Activated CD8-positive, alpha-beta memory T cell treated with anti-CD3 and anti-CD28 coated beads for 48 hours (primary cell): Measurements from ENCODE around the gene TMEM154.

Experiments
- DNase-seq, 3 experiments: peaks; one replicate each; pipeline ENCODE4 v3.0.0-alpha.2; 2020; ENCODE audit warnings: low read depth in 2 of 3, low spot score in 2 of 3

TMEM154 gene

DNA sequence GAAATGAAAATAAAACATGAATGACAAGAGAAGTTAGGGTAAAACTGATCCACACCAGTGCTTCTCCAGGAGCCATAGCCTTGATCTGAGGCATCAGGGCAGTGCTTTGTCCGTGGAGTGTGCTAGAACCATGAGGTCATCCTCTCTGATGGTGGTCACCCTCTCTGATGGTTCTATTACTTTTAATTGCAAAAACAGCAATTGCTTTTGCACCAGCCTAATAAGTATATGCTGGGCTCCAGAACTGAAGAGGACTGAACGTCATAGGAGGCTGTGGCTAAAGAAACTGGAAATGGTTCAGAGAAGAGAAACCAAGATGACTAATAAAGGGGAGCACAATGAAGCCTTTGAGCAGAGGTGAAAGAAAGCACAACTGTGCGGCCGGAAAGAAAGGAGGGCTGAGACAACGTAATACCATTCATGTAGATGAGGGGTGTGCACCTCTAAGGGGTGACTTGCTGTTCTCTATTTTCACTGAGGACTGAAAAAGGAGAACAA lies 17.0 kb upstream of the TMEM154 start:
- DNase-seq = peak in 1 of 3 experiments; percentile 19

DNA sequence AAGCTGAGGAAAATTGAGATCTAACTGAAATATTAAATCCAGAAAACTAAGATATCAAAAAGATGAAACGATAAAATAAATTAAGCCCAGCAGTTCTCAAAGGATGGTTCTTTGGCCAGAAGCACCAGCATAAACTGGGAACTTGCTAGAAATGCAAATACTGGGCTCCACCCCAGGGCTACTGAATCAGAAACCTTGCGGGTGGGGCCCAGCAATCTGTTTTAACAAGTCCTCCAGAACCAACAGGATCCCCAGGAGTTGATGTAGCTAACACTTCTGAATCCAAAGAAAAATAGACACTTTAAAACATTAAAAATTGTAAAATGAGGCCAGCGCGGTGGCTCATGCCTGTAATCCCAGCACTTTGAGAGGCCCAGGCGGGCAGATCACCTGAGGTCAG lies 14.1 kb upstream of the TMEM154 start:
- no peak for DNase-seq

DNA sequence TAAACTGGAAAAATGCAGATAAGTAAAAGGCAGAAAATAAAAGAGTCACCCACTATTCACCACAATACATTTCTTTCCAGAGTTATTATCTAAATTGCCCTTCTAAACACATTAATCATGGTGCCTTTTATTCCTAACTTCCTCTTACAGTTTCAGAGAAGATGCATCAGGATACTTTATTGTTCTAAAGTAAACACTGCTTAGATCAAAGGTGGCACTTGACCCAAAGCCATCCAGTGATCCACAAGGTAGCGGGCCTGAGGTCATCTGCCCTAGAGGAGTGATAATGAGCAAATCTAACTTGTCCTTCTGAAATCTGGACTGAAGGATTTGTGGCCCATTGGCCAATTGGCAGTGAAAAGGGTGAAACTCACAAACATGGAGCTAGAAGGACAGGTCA lies 12.0 kb upstream of the TMEM154 start:
- no peak for DNase-seq

DNA sequence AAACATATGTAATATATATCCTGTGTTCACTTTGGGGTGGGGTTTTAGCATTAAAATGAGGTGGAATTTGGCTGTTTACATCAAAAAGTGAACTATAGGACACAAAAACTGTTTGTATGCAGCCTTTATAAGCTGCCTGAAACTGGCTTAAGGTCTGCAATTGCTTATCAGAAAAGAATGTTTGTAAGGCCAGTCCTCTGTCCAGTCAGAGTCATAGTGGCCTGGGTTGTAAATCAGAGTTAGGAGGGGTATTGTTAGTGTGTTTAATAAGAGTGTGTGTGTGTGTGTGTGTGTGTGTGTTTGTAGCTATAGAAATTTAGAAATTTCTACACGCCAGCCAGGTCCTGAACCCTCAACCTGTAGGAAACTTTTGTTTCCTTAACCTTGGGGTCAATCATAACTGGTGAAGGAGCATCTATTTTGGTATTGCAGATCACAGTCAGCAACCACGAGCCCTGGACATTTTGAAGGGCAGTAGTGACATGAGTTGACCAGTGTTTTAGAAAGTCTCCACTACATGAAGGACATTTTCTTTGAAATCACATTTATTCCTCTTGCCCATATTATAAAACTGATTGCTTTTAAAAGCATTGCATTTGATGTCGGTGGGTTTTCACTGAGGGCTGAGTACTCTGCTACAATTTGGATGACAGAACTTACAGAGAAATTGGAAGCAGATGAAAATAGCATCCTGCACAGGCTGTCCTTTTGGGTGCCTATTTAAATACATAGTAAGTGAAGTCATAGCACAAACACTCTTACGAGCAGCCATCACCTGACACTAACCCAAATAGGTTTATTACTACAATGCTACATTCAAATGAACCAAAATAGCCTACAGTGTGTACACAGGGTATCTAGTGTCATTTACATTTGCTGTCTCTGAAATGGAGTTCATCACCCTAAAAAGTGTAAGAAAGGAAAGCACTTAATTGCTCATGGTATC lies 11.2 kb upstream of the TMEM154 start:
- DNase-seq = no peak

DNA sequence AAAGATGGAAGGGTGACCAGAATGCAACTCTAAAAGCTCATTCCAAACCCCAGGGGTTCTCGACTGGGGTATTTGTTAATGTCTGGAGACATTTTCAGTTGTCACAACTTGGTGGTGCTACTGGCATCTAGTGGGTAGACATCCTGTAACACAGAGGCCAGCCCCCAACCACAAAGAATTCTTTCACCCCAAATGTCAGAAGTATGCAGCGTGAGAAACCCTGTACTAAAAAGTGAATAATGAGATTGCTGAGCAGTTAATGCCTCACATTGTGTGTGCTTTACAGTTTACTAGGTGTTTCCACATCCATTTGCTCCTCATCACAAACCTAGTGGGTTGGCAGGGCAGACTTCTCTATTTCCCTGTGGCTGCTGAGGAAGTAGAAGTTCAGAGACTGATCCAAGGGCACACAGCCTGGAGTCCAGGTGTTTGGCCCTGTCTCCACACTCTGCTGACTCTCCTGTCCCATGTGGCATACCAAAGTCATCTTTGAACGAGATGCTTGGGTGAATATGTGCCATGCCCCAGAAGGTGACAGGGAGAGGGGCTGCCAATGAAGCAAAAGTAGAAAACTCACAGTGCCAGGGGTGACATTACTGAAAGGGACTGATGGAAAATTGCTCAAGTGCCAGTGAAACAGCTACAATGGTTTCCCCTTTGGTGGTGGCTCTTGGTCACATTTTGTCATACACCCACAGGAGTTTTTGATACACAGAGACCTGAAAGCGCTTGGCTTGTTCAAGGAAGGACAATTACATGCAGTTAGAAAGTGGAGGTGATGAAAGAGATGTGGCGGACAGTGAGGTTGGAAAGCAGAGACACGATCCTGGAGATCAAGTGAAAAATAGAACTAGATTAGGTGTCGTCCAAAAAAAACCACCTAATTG lies 10.1 kb upstream of the TMEM154 start:
- no peak for DNase-seq

DNA sequence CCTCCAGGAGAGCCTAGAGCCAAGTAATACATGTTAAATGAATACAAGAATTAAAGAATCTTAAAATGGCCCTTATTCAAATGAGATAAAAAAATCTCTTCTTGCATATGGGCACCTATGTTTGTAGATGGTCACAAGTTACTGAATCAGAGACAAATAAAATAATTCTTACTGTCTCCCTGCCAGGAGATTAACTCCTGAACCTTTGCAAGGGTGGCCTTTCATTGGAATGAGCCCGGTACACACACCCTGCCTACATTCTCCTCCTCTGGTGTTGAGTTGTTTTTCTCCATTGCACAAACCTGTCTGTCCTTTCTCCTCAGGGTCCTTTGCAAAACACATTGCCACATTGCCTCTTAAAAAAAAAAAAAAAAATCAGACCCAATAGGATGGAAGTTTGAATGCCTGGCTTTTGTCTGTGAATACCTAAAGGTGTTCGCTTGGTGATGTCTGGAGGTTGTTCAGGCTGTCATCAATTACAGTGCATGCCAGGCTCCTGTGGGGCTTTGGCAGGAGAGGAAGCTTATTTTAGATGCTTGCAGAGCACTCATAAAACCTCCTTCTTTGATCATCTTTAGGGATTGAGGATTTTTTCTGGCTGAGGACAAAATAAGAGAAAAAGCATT lies 8.3 kb upstream of the TMEM154 start:
- DNase-seq = no peak

DNA sequence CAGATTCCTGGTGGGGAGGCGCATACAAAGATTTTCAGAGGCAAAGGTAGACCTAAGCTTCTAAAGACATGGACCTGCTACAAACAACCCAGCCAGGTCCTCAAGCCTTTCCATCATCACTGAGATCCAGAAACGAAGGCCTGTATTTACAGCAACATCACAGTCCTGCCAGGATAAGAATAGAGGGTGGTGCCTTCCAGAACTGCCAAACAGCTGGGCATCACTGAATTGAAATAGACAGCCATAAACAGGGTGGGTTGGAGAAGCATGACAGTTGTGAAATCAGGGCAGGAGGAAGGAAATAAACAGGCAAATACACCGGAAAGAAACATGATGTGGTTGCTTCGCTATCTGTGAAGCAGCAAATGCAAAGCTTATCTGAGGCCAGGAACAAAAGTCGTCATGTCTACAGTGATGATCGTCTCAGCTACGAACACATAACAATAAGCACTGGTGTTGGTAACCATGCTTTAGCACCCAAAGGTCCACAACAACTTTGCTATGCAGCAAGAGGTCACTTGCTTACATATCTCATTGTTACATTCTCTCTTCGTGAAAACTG lies 6.7 kb upstream of the TMEM154 start:
- DNase-seq = no peak

DNA sequence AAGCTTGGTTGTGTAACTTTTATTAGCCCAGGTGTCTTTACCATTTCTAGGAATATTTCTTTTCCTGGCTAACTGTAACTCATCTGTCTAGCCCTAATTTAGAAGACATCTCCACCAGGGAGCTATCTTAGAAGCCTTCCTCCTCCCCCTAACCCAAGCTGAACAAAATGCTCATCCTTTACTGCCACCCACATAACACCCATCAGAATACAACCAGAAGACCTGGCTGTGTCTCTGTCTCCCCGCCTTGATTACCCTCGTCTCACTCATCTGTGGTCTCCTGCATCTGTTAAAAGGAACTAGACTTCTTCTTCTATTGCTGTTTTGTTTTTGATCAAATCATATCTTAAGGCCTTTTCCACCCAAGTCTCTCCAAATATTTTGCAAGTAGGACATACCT lies 4.8 kb upstream of the TMEM154 start:
- DNase-seq = no peak

DNA sequence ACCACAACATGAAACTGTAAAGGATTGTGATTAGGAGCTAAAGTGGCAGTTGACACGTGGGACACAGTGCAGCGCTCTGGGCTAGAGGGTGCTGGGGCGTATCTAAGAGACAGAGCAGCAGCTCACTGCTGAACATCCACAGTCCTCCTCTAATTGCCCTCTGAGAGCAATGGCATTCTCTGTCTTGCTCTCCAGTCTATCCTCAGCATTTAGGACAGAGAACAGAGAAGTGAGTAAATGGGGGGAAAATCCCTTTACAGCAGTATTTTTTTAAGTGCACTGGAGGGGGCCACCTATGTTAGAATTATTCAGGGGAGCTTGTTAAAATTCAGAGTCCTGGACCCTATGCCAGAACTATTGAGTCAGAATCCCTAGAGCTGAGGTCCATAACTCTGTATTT lies 4.2 kb upstream of the TMEM154 start:
- DNase-seq = no peak

DNA sequence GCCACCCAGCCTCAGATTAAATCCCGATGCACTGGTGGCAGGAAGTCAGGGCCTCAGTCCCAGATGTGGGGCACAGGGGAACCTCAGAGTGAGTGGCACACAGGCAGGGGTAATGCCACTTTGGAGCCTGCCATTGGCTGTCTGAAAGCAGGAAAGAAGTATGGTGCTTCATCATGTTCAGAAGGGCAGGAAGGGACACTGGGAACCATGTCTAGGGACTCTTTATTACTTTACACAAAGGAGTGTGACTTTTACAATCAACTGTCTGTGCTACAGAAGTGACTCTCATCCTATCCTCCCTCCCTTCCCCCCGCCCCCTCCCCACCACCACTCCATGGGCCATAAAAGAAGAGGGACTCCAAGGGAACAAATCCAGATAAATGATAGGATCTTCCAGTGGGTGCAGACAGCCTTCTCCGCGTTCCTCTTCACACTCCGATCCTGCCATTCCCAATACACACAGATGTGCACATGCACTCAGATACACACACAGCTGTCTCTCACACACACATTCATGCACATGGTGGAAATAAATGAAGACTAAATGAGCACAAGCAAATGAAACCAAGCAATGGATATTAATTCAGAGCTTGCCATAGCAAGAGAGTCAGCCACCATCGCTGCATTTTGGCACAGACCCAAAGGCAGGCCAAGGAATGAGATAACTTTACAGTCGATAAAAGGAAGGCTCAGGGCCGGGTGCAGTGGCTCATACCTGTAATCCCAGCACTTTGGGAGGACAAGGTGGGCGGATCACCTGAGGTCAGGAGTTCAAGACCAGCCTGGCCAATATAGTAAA lies 2.5 kb upstream of the TMEM154 start:
- no peak for DNase-seq

DNA sequence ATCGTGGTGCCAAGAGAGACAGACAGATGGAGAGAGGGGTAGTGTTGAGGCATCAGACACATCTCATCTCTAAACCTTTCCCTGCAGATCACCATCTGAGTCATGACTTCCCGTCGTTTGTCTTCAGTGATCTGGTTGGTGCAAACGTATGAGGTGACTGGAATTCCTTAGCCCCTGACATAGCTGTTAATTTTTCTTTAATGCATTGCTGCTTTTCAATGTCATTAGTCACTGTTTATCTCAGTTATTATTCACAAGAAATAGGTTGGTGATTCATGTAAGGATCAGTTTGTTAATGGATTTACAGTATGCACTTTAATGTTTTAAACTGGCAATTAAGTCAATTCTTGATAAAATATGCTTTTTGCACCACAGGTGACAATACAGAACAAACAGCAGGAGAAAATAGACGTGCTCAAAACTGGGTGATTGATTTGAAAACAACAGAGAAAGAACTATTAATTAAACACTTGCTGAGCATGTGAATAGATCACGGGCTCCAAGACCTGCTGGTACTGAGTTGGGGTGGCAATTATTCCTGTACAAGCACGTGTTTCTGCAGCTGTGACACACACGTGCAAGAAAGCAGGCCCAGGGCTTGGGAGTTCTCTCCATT lies 1.3 kb upstream of the TMEM154 start:
- DNase-seq = no peak

DNA sequence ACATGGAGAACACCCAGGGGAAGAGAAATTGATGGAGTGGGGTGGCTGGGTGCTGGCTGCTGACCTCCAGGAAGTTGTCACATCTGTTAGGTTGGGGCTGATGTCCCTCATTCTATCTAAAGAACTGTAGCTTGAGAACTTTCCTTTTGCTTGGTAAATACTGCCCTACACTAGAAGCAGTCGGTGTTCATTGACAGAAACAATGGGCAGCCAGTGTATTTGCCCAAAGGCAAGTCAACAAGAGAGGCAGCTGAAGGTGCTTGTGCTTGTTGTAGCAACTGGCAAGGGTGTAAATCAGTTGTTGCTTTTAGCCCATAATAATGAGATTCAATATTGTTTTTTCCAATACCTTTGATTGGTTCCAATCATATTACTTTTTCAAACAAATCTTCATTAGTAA lies 956 bp downstream of the TMEM154 start:
- DNase-seq = no peak

DNA sequence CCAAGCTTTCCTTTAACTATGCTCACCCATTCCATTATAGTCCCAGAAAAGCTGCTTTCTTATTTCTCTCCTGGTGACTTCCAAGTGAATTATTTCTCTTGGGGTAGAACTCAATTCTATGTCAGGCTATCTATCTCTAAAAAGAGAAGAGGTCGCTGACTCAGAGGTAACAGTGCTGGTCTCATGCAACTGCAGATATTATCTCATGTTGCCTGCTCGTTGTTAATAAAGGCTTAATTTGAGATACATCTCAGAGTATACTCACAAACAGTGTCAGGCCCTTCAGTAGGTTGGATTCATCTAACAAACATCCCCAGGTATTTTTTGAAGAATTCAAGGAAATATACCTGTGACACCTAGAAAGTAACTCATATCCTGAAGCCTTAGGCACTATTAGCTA lies 2.7 kb downstream of the TMEM154 start:
- no peak for DNase-seq

DNA sequence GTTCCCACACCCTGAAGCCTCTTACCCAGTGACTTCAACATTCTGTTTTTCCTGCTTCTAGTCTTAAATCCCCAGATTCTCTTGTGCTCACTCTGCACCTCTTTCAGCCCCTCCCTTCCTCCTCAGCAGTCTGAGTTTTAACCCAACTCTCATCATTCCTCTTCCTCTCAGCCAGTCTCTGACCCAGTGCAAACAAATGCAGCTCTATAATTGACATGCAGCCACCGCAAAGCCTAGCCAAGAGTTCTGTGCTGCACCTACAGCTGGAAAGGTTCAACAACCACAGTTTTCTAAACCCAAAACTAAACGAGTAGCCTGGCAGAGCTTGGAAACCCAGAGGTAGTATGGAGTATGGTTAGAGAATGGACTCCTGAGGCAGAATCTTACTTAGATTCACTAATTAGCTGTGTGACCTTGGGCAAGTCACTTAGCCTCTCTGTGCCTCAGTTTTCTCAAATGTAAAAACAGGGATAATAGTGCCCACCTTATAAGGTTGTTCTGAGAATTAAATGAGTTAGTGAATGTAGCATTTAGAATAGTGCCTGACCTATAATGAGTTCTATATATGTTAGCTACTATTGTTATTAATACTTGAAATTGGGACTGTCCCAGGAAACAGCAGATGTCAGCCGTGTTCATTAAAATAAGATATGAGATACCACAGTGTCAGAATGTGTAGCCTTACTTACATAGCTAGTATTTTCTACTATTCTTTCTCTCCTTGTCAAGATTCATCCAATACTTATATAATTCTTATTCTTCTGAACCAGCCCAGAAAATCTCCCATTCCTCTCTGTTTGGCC lies 3.5 kb downstream of the TMEM154 start:
- DNase-seq = no peak

DNA sequence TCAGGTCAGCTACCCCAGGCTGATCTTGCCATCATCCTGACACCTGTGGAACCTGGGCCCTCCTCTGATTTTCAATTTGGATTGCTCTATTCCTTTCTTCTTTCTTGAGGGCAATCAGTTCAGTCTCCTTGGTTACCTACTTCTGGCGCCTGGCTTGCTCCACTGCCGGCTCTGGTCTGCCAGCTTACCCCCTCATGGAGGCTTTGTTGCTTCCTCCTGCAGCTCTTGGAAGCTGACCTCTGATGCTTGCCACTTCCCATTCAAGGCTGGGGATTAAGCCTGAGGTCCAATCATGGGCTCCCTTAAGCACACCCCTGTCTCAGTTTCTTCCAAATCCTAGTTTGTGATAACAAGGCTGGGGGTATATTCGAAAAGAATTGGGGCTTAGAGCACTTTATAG lies 5.4 kb downstream of the TMEM154 start:
- no peak for DNase-seq

DNA sequence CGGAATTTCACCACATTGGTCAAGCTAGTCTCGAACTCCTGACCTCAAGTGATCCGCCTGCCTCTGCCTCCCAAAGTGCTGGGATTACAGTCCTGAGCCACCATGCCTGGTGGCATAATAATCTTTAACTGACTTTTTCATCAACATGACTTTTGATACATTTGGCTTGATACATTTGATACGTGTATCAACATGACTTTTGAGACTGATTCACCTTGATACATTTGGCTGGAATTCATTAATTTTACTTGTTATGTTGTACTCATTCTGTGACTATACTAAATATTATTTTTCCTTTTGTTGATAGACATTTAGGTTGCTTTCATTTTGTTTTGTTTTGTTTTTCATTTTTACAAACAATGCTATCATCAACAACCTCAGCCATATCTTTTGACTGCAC lies 6.3 kb downstream of the TMEM154 start:
- no peak for DNase-seq

DNA sequence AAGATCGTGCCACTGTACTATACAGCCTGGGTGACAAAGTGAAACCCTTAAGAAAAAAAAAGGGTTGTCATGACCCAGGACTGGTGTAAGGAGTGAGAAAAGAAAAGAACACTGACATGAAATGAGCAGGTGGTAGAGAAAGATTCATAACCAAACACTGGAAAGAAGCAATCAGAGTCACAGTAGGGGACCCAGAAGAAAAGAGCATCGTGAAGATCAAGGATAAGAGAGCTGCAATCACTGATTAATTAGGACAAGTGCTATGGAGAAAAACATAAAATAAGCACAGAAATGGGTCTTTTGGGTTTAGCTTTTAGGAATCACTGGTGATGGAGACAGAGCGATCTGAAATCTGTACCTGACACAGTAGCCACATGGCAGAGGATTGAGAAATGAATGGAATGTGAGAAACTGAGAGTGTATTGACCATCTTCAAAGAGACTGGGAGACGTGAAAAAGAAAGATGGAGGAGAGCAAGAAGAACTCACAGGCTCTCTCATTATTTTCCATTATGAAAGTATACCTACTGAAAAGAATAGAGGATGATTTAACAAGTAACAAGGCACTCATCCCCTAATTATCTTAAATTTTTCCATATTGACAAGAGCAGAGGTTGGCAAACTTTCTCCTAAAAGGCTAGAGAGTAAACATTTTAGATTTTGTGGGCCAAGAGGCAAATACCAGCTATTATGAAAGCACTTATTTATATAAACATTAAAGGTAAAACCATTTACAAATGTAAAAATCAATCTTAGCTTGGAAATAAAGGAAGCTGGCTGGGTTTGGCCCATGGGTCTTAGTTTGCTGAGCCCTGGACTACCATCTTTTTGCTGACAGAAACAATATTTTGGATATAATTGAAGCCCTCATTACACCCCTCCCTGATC lies 7.3 kb downstream of the TMEM154 start:
- DNase-seq = no peak

DNA sequence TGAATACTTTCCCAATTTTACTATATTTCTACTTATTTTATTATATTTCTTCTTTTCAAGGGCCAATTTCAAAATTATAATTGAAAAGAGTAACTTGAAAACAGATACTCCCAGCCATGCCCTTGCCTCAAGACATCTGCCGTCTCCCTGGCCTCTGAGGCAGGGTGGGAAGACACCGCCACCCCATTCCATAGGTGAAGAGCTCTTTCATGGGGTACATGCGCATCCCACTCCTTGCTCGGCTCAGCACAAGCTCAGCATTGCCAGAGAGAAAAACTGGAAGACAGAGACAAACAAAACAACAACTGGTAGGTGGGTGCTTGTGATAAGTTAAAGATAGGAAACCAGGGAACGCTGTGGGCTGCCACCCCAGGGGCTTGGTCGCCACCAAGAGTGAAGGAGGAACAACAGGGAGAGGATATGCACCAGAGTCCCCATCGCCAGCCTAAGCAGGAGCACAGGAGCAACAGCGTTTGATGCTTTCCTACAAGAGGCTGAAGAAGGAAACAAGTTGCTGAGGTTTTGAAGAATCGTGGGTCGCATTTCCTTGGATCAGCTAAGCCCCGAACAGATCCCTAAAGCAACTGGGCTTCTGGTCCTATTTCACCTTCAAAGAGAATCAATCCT lies 11.3 kb downstream of the TMEM154 start:
- DNase-seq = no peak
